HepG2 (cell line): ENCODE measurements around the gene CDK3. TPM values are rescaled to one million over a fixed set of nuclear protein-coding genes. Genes with fewer than 3 reads are reported as not detected.

Experiments
- BCL6 ChIP-seq: IDR thresholded peaks from 2 replicates; pipeline ENCODE4 v1.6.1; 2016; ENCODE audit warnings: missing genetic modification reagents, missing compliant biosample characterization
- CEBPB ChIP-seq: IDR thresholded peaks from 2 replicates; pipeline ENCODE4 v1.6.1; 2011; ENCODE audit warnings: low read depth, low read length, improper control_type of control experiment, borderline replicate concordance
- CHD4 ChIP-seq: fragments of 200-600 bp; sonication (generic); IDR thresholded peaks from 2 replicates; pipeline ENCODE4 v1.7.0; 2017; ENCODE audit warnings: mild to moderate bottlenecking, low read length, borderline replicate concordance
- DNMT1 ChIP-seq: sonication (generic); formaldehyde crosslinking; IDR thresholded peaks from 2 replicates; pipeline ENCODE4 v1.5.1; 2020; ENCODE audit warnings: mild to moderate bottlenecking, missing genetic modification reagents
- FOXM1 ChIP-seq: sonication (generic); formaldehyde crosslinking; IDR thresholded peaks from 2 replicates; pipeline ENCODE4 v1.5.0; 2020; ENCODE audit warnings: missing genetic modification reagents
- HDAC6 ChIP-seq: fragments of 200-600 bp; sonication (generic); IDR thresholded peaks from 2 replicates; pipeline ENCODE4 v1.7.0; 2017; ENCODE audit warnings: mild to moderate bottlenecking, antibody characterized with exemption, low read length, low read depth
- HMGA1 ChIP-seq: sonication (generic); formaldehyde crosslinking; conservative IDR thresholded peaks from 2 replicates; pipeline ENCODE4 v1.4.0; 2020; ENCODE audit warnings: missing genetic modification reagents
- JUNB ChIP-seq: sonication (generic); formaldehyde crosslinking; IDR thresholded peaks from 2 replicates; pipeline ENCODE4 v1.8.0; 2022; ENCODE audit warnings: missing genetic modification reagents, mild to moderate bottlenecking, borderline replicate concordance
- KAT7 ChIP-seq: IDR thresholded peaks from 2 replicates; pipeline ENCODE4 v1.6.1; 2018; ENCODE audit warnings: borderline replicate concordance, missing compliant biosample characterization
- MED1 ChIP-seq: sonication (generic); formaldehyde crosslinking; IDR thresholded peaks from 2 replicates; pipeline ENCODE4 v1.4.0; 2020; ENCODE audit warnings: missing genetic modification reagents
- ONECUT2 ChIP-seq: sonication (generic); formaldehyde crosslinking; IDR thresholded peaks from 2 replicates; pipeline ENCODE4 v1.4.0; 2020; ENCODE audit warnings: missing genetic modification reagents
- RBFOX2 ChIP-seq: fragments of 200-400 bp; formaldehyde crosslinking; IDR thresholded peaks from 2 replicates; pipeline ENCODE4 v1.6.1; 2017; ENCODE audit warnings: low read depth, mild to moderate bottlenecking, low read length
- RFX5 ChIP-seq: IDR thresholded peaks from 2 replicates; pipeline ENCODE4 v1.6.1; 2011; ENCODE audit warnings: low read depth, low read length, improper control_type of control experiment
- RORA ChIP-seq: sonication (generic); formaldehyde crosslinking; IDR thresholded peaks from 2 replicates; pipeline ENCODE4 v1.5.0; 2020; ENCODE audit warnings: mild to moderate bottlenecking, missing genetic modification reagents, moderate library complexity
- TEAD2 ChIP-seq: sonication (generic); formaldehyde crosslinking; IDR thresholded peaks from 2 replicates; pipeline ENCODE4 v1.9.0; 2021; ENCODE audit warnings: missing genetic modification reagents
- TSC22D2 ChIP-seq: sonication (generic); formaldehyde crosslinking; IDR thresholded peaks from 2 replicates; pipeline ENCODE4 v1.5.1; 2020; ENCODE audit warnings: missing genetic modification reagents, mild to moderate bottlenecking, borderline replicate concordance
- ZBTB7B ChIP-seq: sonication (generic); formaldehyde crosslinking; IDR thresholded peaks from 2 replicates; pipeline ENCODE4 v1.4.0; 2020; ENCODE audit warnings: missing genetic modification reagents
- ZNF260 ChIP-seq: sonication (generic); formaldehyde crosslinking; IDR thresholded peaks from 2 replicates; pipeline ENCODE4 v1.4.0; 2020; ENCODE audit warnings: missing genetic modification reagents, low read depth, mild to moderate bottlenecking, borderline replicate concordance
- ZNF280B ChIP-seq: sonication (generic); formaldehyde crosslinking; IDR thresholded peaks from 2 replicates; pipeline ENCODE4 v1.5.0; 2020; ENCODE audit warnings: missing genetic modification reagents, mild to moderate bottlenecking, borderline replicate concordance
- ZNF335 ChIP-seq: sonication (generic); formaldehyde crosslinking; IDR thresholded peaks from 2 replicates; pipeline ENCODE4 v1.4.0; 2020; ENCODE audit warnings: missing genetic modification reagents
- ZNF34 ChIP-seq: sonication (generic); formaldehyde crosslinking; IDR thresholded peaks from 2 replicates; pipeline ENCODE4 v1.4.0; 2020; ENCODE audit warnings: mild to moderate bottlenecking, missing genetic modification reagents, borderline replicate concordance
- ZNF615 ChIP-seq: sonication (generic); formaldehyde crosslinking; IDR thresholded peaks from 2 replicates; pipeline ENCODE4 v1.5.0; 2020; ENCODE audit warnings: mild to moderate bottlenecking, missing genetic modification reagents, borderline replicate concordance
- ZNF616 ChIP-seq: sonication (generic); formaldehyde crosslinking; IDR thresholded peaks from 2 replicates; pipeline ENCODE4 v1.5.0; 2020; ENCODE audit warnings: low read depth, mild to moderate bottlenecking, missing genetic modification reagents
- ZSCAN21 ChIP-seq: sonication (generic); formaldehyde crosslinking; IDR thresholded peaks from 2 replicates; pipeline ENCODE4 v1.8.0; 2022; ENCODE audit warnings: mild to moderate bottlenecking, missing genetic modification reagents, moderate library complexity, borderline replicate concordance
- polyA plus RNA-seq, 8 experiments: library from polyadenylated mRNA; depleted of rRNA in 3 of 8; stranded (reverse) in 7 of 8; unstranded in 1 of 8; fragments of >200 nt; fragmentation: Illumina TruSeq in 4 of 8; extraction: Trizol in 4 of 8; gene quantifications; 2 replicates each; pipeline versions ENCODE4 v1.2.1 to v1.2.3, GENCODE V29; 2011 to 2016; ENCODE audit warnings: low read depth in 4 of 8, missing spikeins in 1 of 8, mixed read lengths in 1 of 8; ENCODE audit not compliant: insufficient read depth in 1 of 8
- total RNA-seq, 5 experiments: library from RNA; depleted of rRNA; stranded (reverse); fragments of >200 nt; fragmentation: Illumina TruSeq; extraction: Trizol; gene quantifications; 2 replicates each; pipeline ENCODE4 v1.2.3, GENCODE V29; 2016; ENCODE audit warnings: low read depth in 1 of 5
- TF ChIP-seq, protein P1 (sequence below): sonication (generic); formaldehyde crosslinking; IDR thresholded peaks from 2 replicates; pipeline ENCODE4 v1.4.0; 2020; ENCODE audit warnings: missing genetic modification reagents
- TF ChIP-seq, protein P2 (sequence below): IDR thresholded peaks from 2 replicates; pipeline ENCODE4 v1.6.1; 2016; ENCODE audit warnings: mild to moderate bottlenecking, missing biosample characterization, missing genetic modification reagents
- TF ChIP-seq, protein P3 (sequence below): sonication (generic); formaldehyde crosslinking; IDR thresholded peaks from 2 replicates; pipeline ENCODE4 v1.8.1; 2022; ENCODE audit warnings: low read depth, mild to moderate bottlenecking, missing genetic modification reagents

Gene CDK3
- total and polyA plus RNA-seq, 2 of the 13 experiments (the other 11 are each of a cell fraction or from before 2014, with no cell fraction given) = 5.8 to 11.4 TPM

- TF ChIP-seq HMGA1 (CRISPR knock-in tag) = no peak
- 0 out of 2 replicates have a peak, but pooled peaks have one; percentile 57 for TF ChIP-seq HDAC6
- TF ChIP-seq JUNB (CRISPR knock-in tag) = no peak
- no peak for TF ChIP-seq ZNF616 (CRISPR knock-in tag)
- TF ChIP-seq ZNF280B = no peak
- TF ChIP-seq CEBPB = peak; percentile 33; the same call in 1 of the 2 replicates
- TF ChIP-seq CHD4 = no peak
- TF ChIP-seq ZNF615 (CRISPR knock-in tag) = no peak
- no peak for TF ChIP-seq RORA
- no peak for TF ChIP-seq ZNF335 (CRISPR knock-in tag)
- TF ChIP-seq KAT7 (CRISPR knock-in tag) = peak; percentile 81; the same call in 1 of the 2 replicates
- TF ChIP-seq, protein P1, sequence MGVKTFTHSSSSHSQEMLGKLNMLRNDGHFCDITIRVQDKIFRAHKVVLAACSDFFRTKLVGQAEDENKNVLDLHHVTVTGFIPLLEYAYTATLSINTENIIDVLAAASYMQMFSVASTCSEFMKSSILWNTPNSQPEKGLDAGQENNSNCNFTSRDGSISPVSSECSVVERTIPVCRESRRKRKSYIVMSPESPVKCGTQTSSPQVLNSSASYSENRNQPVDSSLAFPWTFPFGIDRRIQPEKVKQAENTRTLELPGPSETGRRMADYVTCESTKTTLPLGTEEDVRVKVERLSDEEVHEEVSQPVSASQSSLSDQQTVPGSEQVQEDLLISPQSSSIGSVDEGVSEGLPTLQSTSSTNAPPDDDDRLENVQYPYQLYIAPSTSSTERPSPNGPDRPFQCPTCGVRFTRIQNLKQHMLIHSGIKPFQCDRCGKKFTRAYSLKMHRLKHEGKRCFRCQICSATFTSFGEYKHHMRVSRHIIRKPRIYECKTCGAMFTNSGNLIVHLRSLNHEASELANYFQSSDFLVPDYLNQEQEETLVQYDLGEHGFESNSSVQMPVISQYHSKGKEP (CRISPR knock-in tag) = no peak
- no peak for TF ChIP-seq DNMT1 (CRISPR knock-in tag)
- no peak for TF ChIP-seq MED1
- no peak for TF ChIP-seq ZNF34 (CRISPR knock-in tag)
- no peak for TF ChIP-seq TEAD2
- no peak for TF ChIP-seq ZNF260 (CRISPR knock-in tag)
- peak; percentile 55; the same call in 1 of the 2 replicates for TF ChIP-seq ZBTB7B (CRISPR knock-in tag)
- TF ChIP-seq ONECUT2 (CRISPR knock-in tag) = peak; percentile 86
- TF ChIP-seq RBFOX2 = 0 out of 2 replicates have a peak, but pooled peaks have one; percentile 26
- peak; percentile 86 for TF ChIP-seq BCL6 (CRISPR knock-in tag)
- TF ChIP-seq RFX5 = no peak
- no peak for TF ChIP-seq FOXM1
- no peak for TF ChIP-seq ZSCAN21 (CRISPR knock-in tag)
- no peak for TF ChIP-seq TSC22D2 (CRISPR knock-in tag)
- TF ChIP-seq, protein P2, sequence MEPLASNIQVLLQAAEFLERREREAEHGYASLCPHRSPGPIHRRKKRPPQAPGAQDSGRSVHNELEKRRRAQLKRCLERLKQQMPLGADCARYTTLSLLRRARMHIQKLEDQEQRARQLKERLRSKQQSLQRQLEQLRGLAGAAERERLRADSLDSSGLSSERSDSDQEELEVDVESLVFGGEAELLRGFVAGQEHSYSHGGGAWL = no peak
- TF ChIP-seq, protein P3, sequence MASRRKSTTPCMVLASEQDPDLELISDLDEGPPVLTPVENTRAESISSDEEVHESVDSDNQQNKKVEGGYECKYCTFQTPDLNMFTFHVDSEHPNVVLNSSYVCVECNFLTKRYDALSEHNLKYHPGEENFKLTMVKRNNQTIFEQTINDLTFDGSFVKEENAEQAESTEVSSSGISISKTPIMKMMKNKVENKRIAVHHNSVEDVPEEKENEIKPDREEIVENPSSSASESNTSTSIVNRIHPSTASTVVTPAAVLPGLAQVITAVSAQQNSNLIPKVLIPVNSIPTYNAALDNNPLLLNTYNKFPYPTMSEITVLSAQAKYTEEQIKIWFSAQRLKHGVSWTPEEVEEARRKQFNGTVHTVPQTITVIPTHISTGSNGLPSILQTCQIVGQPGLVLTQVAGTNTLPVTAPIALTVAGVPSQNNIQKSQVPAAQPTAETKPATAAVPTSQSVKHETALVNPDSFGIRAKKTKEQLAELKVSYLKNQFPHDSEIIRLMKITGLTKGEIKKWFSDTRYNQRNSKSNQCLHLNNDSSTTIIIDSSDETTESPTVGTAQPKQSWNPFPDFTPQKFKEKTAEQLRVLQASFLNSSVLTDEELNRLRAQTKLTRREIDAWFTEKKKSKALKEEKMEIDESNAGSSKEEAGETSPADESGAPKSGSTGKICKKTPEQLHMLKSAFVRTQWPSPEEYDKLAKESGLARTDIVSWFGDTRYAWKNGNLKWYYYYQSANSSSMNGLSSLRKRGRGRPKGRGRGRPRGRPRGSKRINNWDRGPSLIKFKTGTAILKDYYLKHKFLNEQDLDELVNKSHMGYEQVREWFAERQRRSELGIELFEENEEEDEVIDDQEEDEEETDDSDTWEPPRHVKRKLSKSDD (CRISPR knock-in tag) = no peak
Measured at GRCh38 chr17:75975757-75976174, 24.9 kb upstream of the CDK3 start (continued).
